Activated T-cell treated with anti-CD3 and anti-CD28 coated beads, Interleukin-2, amount 50 U/mL, for 1 hour (primary cell): ENCODE data around the gene RXRA.

Experiments
- DNase-seq: peaks from one replicate; pipeline ENCODE4 v3.0.0-alpha.2; 2020

Gene RXRA

GRCh38 chr9:134356496-134357470 is 30.5 kb downstream of the RXRA start:
- DNase-seq: no peak

- no peak for DNase-seq
Observed at GRCh38 chr9:134357631-134358025, 31.4 kb downstream of the RXRA start.

GRCh38 chr9:134358026-134358661 is 31.9 kb downstream of the RXRA start:
- DNase-seq: no peak

- no peak for DNase-seq
Observed at GRCh38 chr9:134358662-134359319, 32.5 kb downstream of the RXRA start.

GRCh38 chr9:134359493-134360179 is 33.4 kb downstream of the RXRA start:
- no peak for DNase-seq

GRCh38 chr9:134360180-134360759 is 34.0 kb downstream of the RXRA start:
- DNase-seq: no peak

- no peak for DNase-seq
Observed at GRCh38 chr9:134360897-134361296, 34.6 kb downstream of the RXRA start.

GRCh38 chr9:134361426-134361825 is 35.2 kb downstream of the RXRA start:
- no peak for DNase-seq

GRCh38 chr9:134361843-134362414 is 35.7 kb downstream of the RXRA start:
- DNase-seq: no peak

- DNase-seq: no peak
Observed at GRCh38 chr9:134363450-134363849, 37.2 kb downstream of the RXRA start.

- DNase-seq: no peak
Observed at GRCh38 chr9:134364391-134365114, 38.3 kb downstream of the RXRA start.

GRCh38 chr9:134365115-134365596 is 38.9 kb downstream of the RXRA start:
- no peak for DNase-seq

GRCh38 chr9:134365791-134366222 is 39.6 kb downstream of the RXRA start:
- DNase-seq: no peak

GRCh38 chr9:134366223-134367031 is 40.2 kb downstream of the RXRA start:
- DNase-seq: no peak

GRCh38 chr9:134367061-134367460 is 40.8 kb downstream of the RXRA start:
- no peak for DNase-seq

- no peak for DNase-seq
Observed at GRCh38 chr9:134367791-134368490, 41.7 kb downstream of the RXRA start.

GRCh38 chr9:134368571-134368970 is 42.3 kb downstream of the RXRA start:
- no peak for DNase-seq

- DNase-seq: no peak
Observed at GRCh38 chr9:134369416-134370212, 43.4 kb downstream of the RXRA start.

- no peak for DNase-seq
Observed at GRCh38 chr9:134370213-134370492, 43.9 kb downstream of the RXRA start.
